Right atrium auricular region (tissue), 2 donors: Measurements from ENCODE around the gene SHMT2. TPM values are rescaled to one million over a fixed set of nuclear protein-coding genes. Genes with fewer than 3 reads are reported as not detected.
A peak's percentile ranks its signal among the peaks of the same experiment; 100 is the strongest.

Experiments
- DNase-seq: peaks from one replicate; pipeline ENCODE4 v3.0.0-alpha.2; 2019; ENCODE audit warnings: low spot score
- H3K27ac ChIP-seq, 2 donors: fragments of 200-600 bp; sonication (generic); 1 replicate in 1 of 2; 2 replicates in 1 of 2; pipeline ENCODE4 v1.5.1; 2016 to 2019
- H3K27me3 ChIP-seq, 2 donors: fragments of 200-600 bp; sonication (generic); one replicate each; pipeline versions ENCODE4 v1.5.1 to v1.6.0; 2017 to 2019
- H3K36me3 ChIP-seq: fragments of 200-600 bp; sonication (generic); one replicate; pipeline ENCODE4 v1.5.1; 2016
- H3K4me1 ChIP-seq, 2 donors: fragments of 200-600 bp; sonication (generic); one replicate each; pipeline versions ENCODE4 v1.5.1 to v1.6.0; 2017 to 2019
- H3K4me3 ChIP-seq, 2 donors: fragments of 200-600 bp; sonication (generic); 1 replicate in 1 of 2; 2 replicates in 1 of 2; pipeline ENCODE4 v1.5.1; 2017 to 2019; ENCODE audit warnings: mild to moderate bottlenecking in 1 of 2, moderate library complexity in 1 of 2
- H3K9me3 ChIP-seq, 2 donors: fragments of 200-600 bp; sonication (generic); one replicate each; pipeline ENCODE4 v1.5.1; 2019
- total RNA-seq, 2 donors: library from RNA; depleted of rRNA; stranded (reverse); fragments of >200 nt; gene quantifications; one replicate each; pipeline ENCODE4 v1.1.0, GENCODE V29; 2016
- TF ChIP-seq, protein P1 (sequence below), 2 donors: fragments of 200-600 bp; sonication (generic); IDR thresholded peaks; one replicate each; pipeline ENCODE4 v1.5.1; 2019; ENCODE audit warnings: antibody characterized with exemption in 2 of 2

SHMT2 gene
- total RNA-seq, 2 donors from 2014 or later = 16.6 to 33.0 TPM

- no peak for DNase-seq
- peaks cover 32 to 41% of the 10 kb centered on the region in 2 donors for H3K27me3 ChIP-seq
- no peak overlapping the region for H3K27ac ChIP-seq
- H3K4me3 ChIP-seq = no peak overlapping the region
- peaks cover 0 to 23% of the 10 kb centered on the region in 2 donors for H3K4me1 ChIP-seq
- no peaks in the 10 kb centered on the region for H3K9me3 ChIP-seq
- no peaks in the 10 kb centered on the region for H3K36me3 ChIP-seq
- TF ChIP-seq, protein P1, sequence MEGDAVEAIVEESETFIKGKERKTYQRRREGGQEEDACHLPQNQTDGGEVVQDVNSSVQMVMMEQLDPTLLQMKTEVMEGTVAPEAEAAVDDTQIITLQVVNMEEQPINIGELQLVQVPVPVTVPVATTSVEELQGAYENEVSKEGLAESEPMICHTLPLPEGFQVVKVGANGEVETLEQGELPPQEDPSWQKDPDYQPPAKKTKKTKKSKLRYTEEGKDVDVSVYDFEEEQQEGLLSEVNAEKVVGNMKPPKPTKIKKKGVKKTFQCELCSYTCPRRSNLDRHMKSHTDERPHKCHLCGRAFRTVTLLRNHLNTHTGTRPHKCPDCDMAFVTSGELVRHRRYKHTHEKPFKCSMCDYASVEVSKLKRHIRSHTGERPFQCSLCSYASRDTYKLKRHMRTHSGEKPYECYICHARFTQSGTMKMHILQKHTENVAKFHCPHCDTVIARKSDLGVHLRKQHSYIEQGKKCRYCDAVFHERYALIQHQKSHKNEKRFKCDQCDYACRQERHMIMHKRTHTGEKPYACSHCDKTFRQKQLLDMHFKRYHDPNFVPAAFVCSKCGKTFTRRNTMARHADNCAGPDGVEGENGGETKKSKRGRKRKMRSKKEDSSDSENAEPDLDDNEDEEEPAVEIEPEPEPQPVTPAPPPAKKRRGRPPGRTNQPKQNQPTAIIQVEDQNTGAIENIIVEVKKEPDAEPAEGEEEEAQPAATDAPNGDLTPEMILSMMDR (IDR thresholded peaks at IDR 0.05) = no peak
These were observed 6.0 kb upstream of the SHMT2 start for GRCh38 chr12:57223191-57224165.

DNA sequence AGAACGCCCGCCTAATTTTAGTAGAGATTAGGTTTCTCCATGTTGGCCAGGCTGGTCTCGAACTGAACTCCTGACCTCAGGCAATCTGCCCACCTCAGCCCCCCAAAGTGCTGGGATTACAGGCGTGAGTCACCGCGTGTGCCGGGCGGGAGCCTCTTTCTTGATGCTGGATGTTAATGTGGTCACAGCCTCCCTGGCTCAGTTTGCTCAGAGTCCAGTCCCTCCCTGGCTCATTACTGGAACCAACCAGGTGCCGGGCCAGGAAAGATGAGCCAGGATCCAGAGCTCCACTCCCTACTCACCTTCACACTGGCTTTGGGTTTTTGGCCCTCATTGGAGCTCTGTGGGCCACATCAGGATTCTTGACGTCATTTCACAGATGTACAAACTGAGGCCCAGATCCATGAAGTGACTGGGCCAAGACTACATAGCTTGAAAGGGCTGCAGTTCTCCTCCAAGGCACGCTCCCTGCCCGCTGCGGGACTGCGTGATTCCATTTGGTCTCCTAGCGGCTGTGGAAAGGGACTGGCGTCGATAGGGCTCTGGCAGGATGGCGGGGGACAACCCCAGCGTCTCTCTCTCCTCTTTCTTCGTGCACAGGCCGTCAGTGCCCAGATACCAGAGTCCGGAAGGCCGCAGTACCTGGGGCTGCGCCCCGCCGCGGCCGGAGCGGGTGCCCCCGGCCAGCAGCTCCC lies 5.1 kb upstream of the SHMT2 start:
- no peak overlapping the region for H3K4me3 ChIP-seq

DNA sequence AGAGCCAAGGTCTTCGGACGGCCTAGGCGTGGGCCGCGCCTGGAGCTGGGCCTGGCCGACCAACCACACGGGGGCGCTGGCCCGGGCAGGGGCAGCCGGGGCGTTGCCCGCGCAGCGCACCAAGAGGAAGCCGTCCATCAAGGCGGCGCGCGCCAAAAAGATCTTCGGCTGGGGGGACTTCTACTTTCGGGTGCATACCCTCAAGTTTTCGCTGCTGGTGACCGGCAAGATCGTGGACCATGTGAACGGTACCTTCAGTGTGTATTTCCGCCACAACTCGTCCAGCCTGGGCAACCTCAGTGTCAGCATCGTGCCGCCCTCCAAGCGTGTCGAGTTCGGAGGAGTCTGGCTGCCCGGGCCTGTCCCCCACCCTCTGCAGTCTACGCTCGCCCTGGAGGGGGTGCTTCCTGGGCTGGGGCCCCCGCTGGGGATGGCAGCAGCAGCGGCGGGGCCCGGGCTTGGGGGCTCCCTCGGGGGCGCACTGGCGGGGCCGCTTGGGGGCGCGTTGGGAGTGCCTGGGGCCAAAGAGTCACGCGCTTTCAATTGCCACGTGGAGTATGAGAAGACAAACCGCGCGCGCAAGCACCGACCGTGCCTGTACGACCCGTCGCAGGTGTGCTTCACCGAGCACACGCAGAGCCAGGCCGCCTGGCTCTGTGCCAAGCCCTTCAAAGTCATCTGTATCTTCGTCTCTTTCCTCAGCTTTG lies 4.4 kb upstream of the SHMT2 start:
- Histone ChIP-seq H3K27me3 (peaks cover 28 to 41% of the 10 kb centered on the region in 2 donors), H3K9me3 (no peaks in the 10 kb centered on the region), H3K4me3 (peak overlapping the region in 1 of 2 donors; percentile 17), H3K36me3 (no peaks in the 10 kb centered on the region), H3K4me1 (peaks cover 0 to 35% of the 10 kb centered on the region in 2 donors), H3K27ac (no peak overlapping the region)
- no peak for DNase-seq
- TF ChIP-seq, protein P1 (IDR thresholded peaks at IDR 0.05) = peak; percentile 33 to 68

More for the DNA sequence above, 5.1 kb upstream of the SHMT2 start:
- H3K27ac ChIP-seq = no peak overlapping the region
- H3K4me1 ChIP-seq = peaks cover 0 to 29% of the 10 kb centered on the region in 2 donors
- no peak for DNase-seq
- TF ChIP-seq, protein P1 (IDR thresholded peaks at IDR 0.05) = no peak
- H3K9me3 ChIP-seq = no peaks in the 10 kb centered on the region
- H3K27me3 ChIP-seq = peaks cover 32 to 41% of the 10 kb centered on the region in 2 donors
- H3K36me3 ChIP-seq = no peaks in the 10 kb centered on the region

GRCh38 chr12:57225680-57226210 lies 3.8 kb upstream of the SHMT2 start:
- Histone ChIP-seq H3K4me1 (peaks cover 0 to 41% of the 10 kb centered on the region in 2 donors), H3K27ac (no peak overlapping the region), H3K36me3 (no peaks in the 10 kb centered on the region), H3K27me3 (peaks cover 25 to 41% of the 10 kb centered on the region in 2 donors), H3K4me3 (no peak overlapping the region), H3K9me3 (no peaks in the 10 kb centered on the region)
- TF ChIP-seq, protein P1 (IDR thresholded peaks at IDR 0.05) = no peak
- DNase-seq = no peak

- Histone ChIP-seq H3K4me1 (peaks cover 0 to 49% of the 10 kb centered on the region in 2 donors), H3K27me3 (peaks cover 19 to 41% of the 10 kb centered on the region in 2 donors), H3K27ac (no peak overlapping the region), H3K4me3 (peak overlapping the region in 1 of 2 donors; percentile 32), H3K9me3 (no peaks in the 10 kb centered on the region), H3K36me3 (peaks cover 5% of the 10 kb centered on the region)
- no peak for DNase-seq
- TF ChIP-seq, protein P1 (IDR thresholded peaks at IDR 0.05) = no peak
These were observed 2.8 kb upstream of the SHMT2 start for GRCh38 chr12:57226588-57227314.
